ENCODE measurements around the gene TLCD2.

The TLCD2 gene

DNA sequence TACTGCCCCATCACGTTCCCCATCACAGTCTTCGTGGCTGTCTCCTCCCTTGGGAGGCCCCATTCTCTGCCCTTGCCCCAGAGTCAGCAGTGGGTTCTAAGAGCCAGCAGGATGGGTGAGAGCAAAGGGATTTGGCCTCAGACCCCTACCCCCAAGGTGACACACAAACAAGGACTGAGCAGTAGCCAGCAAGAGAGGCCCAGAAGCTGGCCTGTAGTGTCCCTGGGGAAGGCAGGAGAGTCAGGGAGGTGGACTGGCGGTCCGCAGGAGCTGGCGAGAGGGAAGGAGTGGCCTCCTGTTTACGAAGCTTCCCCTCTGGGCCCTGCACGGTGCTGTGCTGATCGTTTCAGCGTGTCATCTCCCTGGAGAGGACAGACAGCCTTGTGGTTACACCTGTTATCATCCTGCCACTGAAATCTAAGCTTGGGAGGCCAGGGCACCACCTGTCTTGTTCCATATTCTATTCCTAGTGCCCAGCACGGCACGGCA lies 22.7 kb upstream of the TLCD2 start:
- Histone ChIP-seq H3K9ac (ENCODE audit: low read length) (no peak overlapping the region), H3K9me3 (ENCODE audit: insufficient read depth, low read length) (no peaks in the 10 kb centered on the region), H3K79me2 (ENCODE audit: low read length) (peaks cover 6% of the 10 kb centered on the region), H3K4me2 (ENCODE audit: low read length) (no peak overlapping the region), H3K27ac (ENCODE audit: low read length) (no peak overlapping the region), H3K4me1 (ENCODE audit: low read length) (no peaks in the 10 kb centered on the region), H4K20me1 (ENCODE audit: insufficient read depth, low read length) (no peaks in the 10 kb centered on the region), H3K27me3 (ENCODE audit: low read depth, low read length) (no peaks in the 10 kb centered on the region), H2AFZ (ENCODE audit: low read depth, low read length) (no peak overlapping the region), H3K36me3 (replicated peaks; ENCODE audit: low read depth, low read length) (peaks cover 9% of the 10 kb centered on the region), H3K4me3 (ENCODE audit: low read length) (no peak overlapping the region)
- no peak for TF ChIP-seq EZH2phosphoT487 (IDR thresholded peaks at IDR 0.05; ENCODE audit: low read depth)
- TF ChIP-seq, protein P1, sequence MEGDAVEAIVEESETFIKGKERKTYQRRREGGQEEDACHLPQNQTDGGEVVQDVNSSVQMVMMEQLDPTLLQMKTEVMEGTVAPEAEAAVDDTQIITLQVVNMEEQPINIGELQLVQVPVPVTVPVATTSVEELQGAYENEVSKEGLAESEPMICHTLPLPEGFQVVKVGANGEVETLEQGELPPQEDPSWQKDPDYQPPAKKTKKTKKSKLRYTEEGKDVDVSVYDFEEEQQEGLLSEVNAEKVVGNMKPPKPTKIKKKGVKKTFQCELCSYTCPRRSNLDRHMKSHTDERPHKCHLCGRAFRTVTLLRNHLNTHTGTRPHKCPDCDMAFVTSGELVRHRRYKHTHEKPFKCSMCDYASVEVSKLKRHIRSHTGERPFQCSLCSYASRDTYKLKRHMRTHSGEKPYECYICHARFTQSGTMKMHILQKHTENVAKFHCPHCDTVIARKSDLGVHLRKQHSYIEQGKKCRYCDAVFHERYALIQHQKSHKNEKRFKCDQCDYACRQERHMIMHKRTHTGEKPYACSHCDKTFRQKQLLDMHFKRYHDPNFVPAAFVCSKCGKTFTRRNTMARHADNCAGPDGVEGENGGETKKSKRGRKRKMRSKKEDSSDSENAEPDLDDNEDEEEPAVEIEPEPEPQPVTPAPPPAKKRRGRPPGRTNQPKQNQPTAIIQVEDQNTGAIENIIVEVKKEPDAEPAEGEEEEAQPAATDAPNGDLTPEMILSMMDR (IDR thresholded peaks at IDR 0.05; ENCODE audit: low read depth, low read length), result no peak

DNA sequence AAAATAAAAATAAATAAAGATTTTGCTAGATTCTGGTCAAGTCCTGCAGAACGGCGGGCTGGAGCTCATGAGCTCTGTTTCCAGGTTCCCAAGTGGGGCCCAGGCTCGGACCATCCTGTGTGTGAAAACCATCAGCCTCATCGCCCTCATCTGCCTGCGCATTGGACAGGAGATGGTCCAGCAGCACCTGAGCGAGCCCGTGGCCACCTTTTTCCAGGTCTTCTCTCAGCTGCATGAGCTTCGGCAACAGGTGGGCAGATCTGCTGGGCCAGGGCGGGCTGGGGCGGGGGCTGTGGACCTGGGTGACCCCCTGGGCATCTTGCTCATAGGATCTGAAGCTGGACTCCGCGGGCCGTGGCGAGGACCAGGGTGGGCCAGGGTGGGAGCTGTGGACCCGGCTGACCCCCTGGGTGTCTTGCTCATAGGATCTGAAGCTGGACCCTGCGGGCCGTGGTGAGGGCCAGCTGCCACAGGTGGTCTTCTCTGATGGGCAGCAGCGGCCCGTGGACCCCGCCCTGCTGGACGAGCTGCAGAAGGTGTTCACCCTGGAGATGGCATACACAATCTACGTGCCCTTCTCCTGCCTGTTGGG lies 22.2 kb upstream of the TLCD2 start:
- H3K27me3 ChIP-seq (ENCODE audit: low read depth, low read length), result no peaks in the 10 kb centered on the region
- no peaks in the 10 kb centered on the region for H3K4me1 ChIP-seq (ENCODE audit: low read length)
- H3K9me3 ChIP-seq (ENCODE audit: insufficient read depth, low read length), result no peaks in the 10 kb centered on the region
- no peak overlapping the region for H3K4me3 ChIP-seq (ENCODE audit: low read length)
- H4K20me1 ChIP-seq (ENCODE audit: insufficient read depth, low read length), result no peaks in the 10 kb centered on the region
- peaks cover 8% of the 10 kb centered on the region for H3K36me3 ChIP-seq (replicated peaks; ENCODE audit: low read depth, low read length)
- H3K9ac ChIP-seq (ENCODE audit: low read length), result no peak overlapping the region
- no peak for TF ChIP-seq EZH2phosphoT487 (IDR thresholded peaks at IDR 0.05; ENCODE audit: low read depth)
- TF ChIP-seq, protein P1 (IDR thresholded peaks at IDR 0.05; ENCODE audit: low read depth, low read length), result no peak
- H3K27ac ChIP-seq (ENCODE audit: low read length), result no peak overlapping the region
- H3K79me2 ChIP-seq (ENCODE audit: low read length), result peaks cover 11% of the 10 kb centered on the region
- H3K4me2 ChIP-seq (ENCODE audit: low read length), result no peak overlapping the region
- H2AFZ ChIP-seq (ENCODE audit: low read depth, low read length), result no peak overlapping the region

DNA sequence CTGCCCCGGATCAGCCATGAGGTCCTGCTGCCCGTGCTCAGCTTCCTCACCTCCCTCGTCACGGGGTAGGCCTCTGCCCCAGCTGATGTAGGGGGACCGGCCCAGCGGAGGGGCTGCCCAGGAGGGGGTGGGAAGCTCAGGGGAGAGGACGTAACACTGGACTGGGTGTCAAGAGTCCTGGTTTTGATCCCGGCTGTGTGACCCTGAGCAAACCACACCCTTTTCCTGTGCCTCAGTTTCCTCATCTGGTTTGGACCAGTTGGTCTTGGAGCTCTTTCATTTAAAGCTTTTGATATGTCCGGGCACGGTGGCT lies 21.0 kb upstream of the TLCD2 start:
- Histone ChIP-seq H3K9me3 (ENCODE audit: insufficient read depth, low read length) (no peaks in the 10 kb centered on the region), H3K4me2 (ENCODE audit: low read length) (no peak overlapping the region), H3K36me3 (replicated peaks; ENCODE audit: low read depth, low read length) (peaks cover 15% of the 10 kb centered on the region), H3K27me3 (ENCODE audit: low read depth, low read length) (no peaks in the 10 kb centered on the region), H3K4me3 (ENCODE audit: low read length) (no peak overlapping the region), H2AFZ (ENCODE audit: low read depth, low read length) (no peak overlapping the region), H3K4me1 (ENCODE audit: low read length) (peaks cover 10% of the 10 kb centered on the region), H4K20me1 (ENCODE audit: insufficient read depth, low read length) (no peaks in the 10 kb centered on the region), H3K79me2 (ENCODE audit: low read length) (peaks cover 23% of the 10 kb centered on the region), H3K9ac (ENCODE audit: low read length) (no peak overlapping the region), H3K27ac (ENCODE audit: low read length) (no peak overlapping the region)
- TF ChIP-seq, protein P1 (IDR thresholded peaks at IDR 0.05; ENCODE audit: low read depth, low read length), result no peak
- no peak for TF ChIP-seq EZH2phosphoT487 (IDR thresholded peaks at IDR 0.05; ENCODE audit: low read depth)

DNA sequence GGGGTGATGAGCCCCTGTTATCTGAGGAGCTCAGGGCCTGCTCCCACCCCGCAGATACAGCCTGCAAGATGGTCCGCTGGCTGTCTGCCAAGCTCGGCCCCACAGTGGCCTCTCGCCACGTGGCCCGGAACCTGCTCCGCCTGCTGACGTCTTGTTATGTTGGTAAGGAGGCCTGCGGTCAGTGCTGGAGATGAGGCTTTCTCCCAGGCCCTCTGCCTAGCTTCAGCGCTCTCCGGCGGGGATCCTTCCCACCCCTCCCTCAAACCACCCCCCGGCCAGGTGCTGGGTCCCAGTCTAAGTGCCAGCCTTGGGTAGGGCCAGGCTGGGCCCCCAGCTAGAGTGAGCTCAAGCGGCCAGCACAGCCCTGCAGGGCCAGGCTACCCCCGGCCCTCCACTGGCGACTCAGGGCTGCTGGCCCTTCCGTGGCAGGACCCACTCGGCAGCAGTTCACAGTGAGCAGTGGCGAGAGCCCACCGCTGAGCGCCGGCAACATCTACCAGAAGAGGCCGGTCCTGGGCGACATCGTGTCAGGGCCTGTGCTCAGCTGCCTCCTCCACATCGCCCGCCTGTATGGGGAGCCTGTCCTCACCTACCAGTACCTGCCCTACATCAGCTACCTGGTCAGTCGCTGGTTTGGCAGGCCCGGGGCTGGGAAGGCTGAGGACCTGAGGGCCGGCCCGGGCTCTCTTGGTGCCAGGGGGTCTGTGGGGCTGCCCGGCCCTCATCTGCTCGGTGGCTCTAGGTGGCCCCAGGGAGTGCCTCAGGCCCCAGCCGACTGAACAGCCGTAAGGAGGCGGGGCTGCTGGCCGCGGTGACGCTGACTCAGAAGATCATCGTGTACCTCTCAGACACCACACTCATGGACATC lies 20.4 kb upstream of the TLCD2 start:
- peaks cover 28% of the 10 kb centered on the region for H3K79me2 ChIP-seq (ENCODE audit: low read length)
- H3K9me3 ChIP-seq (ENCODE audit: insufficient read depth, low read length), result no peaks in the 10 kb centered on the region
- no peak overlapping the region for H3K4me2 ChIP-seq (ENCODE audit: low read length)
- H3K27ac ChIP-seq (ENCODE audit: low read length), result no peak overlapping the region
- TF ChIP-seq, protein P1 (IDR thresholded peaks at IDR 0.05; ENCODE audit: low read depth, low read length), result no peak
- TF ChIP-seq EZH2phosphoT487 (IDR thresholded peaks at IDR 0.05; ENCODE audit: low read depth), result no peak
- H2AFZ ChIP-seq (ENCODE audit: low read depth, low read length), result no peak overlapping the region
- H3K27me3 ChIP-seq (ENCODE audit: low read depth, low read length), result no peaks in the 10 kb centered on the region
- H3K36me3 ChIP-seq (replicated peaks; ENCODE audit: low read depth, low read length), result peaks cover 19% of the 10 kb centered on the region
- no peak overlapping the region for H3K4me3 ChIP-seq (ENCODE audit: low read length)
- no peak overlapping the region for H3K9ac ChIP-seq (ENCODE audit: low read length)
- H4K20me1 ChIP-seq (ENCODE audit: insufficient read depth, low read length), result no peaks in the 10 kb centered on the region
- H3K4me1 ChIP-seq (ENCODE audit: low read length), result peaks cover 16% of the 10 kb centered on the region
